Epithelial cell of esophagus (primary cell): ENCODE data around the gene CNTN1.

Experiments
- DNase-seq: peaks from one replicate; pipeline ENCODE4 v3.0.0; 2010; ENCODE audit warnings: low read depth
- H3K4me3 ChIP-seq: 2 replicates; pipeline ENCODE4 v1.5.1; 2011; ENCODE audit warnings: mild to moderate bottlenecking, low read length, control low read depth
- TF ChIP-seq, protein P1 (sequence below): IDR thresholded peaks from 2 replicates; pipeline ENCODE4 v1.5.1; 2011; ENCODE audit warnings: low read depth, mild to moderate bottlenecking, low read length, control low read depth, inconsistent platforms; ENCODE audit not compliant: insufficient read depth; ENCODE audit errors: missing control alignments

The CNTN1 gene

DNA sequence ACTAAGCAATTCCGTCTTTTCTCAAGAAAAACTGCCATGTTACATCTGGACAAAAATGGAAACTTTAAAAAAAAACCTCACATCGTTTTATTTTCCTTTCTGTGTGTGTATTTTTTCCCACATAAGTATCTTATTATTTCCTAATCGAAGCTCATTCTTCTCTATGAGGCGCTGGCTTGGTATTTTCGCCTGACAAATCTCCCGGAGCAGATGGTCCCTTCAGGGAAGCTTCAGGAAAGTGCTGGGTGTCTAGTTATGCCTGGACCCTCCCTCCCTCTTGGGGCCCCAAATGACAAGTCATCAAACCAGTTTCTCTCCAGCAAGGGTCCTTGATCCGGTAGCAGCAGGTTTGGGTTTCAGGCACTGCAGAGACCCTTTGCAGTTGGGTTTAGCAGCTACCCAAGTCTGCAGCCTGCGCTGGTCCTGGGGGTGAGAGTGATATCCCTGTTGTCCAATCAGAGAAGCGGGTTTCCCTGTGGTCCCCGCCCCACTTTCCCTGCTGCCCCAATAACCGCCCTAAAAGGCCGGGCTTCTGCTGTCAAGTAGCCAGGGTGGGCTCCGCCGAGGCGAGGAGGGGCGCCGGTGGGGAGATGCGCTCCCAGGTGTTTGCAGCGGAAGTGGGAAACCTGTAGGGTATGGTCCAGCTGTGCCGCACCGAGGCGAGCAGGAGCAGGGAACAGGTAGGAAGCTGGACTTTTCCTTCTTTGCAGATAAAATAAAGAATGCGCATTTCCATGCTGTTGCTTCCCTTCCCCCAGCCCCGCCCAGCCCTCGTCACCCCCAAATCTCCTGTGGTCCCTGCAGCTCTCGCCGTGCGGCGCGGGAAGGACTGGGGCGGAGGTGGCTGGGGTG, at the start of gene CNTN1:
TSS of gene CNTN1 (plus strand) at position 527 of the 852 bp plus-strand sequence.
- peak within 1 kb of the TSS; percentile 67 for H3K4me3 ChIP-seq
- peak; percentile 84 for DNase-seq
- TF ChIP-seq, protein P1, sequence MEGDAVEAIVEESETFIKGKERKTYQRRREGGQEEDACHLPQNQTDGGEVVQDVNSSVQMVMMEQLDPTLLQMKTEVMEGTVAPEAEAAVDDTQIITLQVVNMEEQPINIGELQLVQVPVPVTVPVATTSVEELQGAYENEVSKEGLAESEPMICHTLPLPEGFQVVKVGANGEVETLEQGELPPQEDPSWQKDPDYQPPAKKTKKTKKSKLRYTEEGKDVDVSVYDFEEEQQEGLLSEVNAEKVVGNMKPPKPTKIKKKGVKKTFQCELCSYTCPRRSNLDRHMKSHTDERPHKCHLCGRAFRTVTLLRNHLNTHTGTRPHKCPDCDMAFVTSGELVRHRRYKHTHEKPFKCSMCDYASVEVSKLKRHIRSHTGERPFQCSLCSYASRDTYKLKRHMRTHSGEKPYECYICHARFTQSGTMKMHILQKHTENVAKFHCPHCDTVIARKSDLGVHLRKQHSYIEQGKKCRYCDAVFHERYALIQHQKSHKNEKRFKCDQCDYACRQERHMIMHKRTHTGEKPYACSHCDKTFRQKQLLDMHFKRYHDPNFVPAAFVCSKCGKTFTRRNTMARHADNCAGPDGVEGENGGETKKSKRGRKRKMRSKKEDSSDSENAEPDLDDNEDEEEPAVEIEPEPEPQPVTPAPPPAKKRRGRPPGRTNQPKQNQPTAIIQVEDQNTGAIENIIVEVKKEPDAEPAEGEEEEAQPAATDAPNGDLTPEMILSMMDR = no peak

GRCh38 chr12:40643506-40643905, 48.7 kb upstream of the CNTN1 start:
- TF ChIP-seq, protein P1 = no peak
- no peak for DNase-seq
- H3K4me3 ChIP-seq = no peak overlapping the region

DNA sequence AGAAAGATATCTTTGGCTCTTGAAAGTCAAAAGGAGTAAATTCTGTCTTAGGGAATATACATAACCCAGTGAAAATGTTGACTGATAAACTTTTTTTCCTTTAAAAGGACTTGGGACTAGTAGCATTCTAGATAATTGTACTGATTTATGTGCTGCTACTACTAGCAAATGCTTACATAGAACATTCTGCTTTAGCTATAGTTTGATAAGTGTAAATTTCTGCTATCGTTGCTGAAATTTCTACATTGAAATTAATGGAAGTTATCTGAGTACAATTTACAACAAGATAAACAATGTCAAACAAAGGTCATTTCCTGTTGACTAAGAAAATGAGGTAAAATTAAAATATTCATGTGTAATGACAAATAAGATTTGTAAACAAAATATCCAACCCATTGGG, 48.3 kb upstream of the CNTN1 start:
- H3K4me3 ChIP-seq = no peak overlapping the region
- TF ChIP-seq, protein P1 = no peak
- no peak for DNase-seq

- H3K4me3 ChIP-seq = no peak overlapping the region
- DNase-seq = no peak
- TF ChIP-seq, protein P1 = no peak
Observed at GRCh38 chr12:40644708-40645107, 47.5 kb upstream of the CNTN1 start.

DNA sequence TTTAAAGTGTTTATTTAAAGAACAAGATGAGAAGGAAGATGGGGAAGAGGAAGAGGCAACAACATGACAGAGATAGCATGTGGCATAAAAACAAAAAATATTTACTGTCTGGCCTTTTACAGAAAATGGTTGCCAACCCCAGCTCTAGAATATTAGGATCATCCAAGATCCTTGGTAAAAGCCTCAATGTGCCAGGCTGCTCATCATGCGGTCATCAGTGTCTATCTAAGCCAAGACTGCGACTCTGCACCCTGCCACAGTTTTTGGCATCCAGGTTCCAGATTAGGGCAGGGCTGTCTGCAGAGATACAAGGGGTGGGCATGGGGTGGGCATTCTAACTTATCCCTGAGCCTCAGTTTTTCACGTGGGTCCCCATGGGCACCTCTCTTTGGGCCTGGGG, 46.9 kb upstream of the CNTN1 start:
- no peak for DNase-seq
- TF ChIP-seq, protein P1 = no peak
- H3K4me3 ChIP-seq = no peak overlapping the region

- no peak overlapping the region for H3K4me3 ChIP-seq
- TF ChIP-seq, protein P1 = no peak
- no peak for DNase-seq
Observed at GRCh38 chr12:40646456-40646855, 45.8 kb upstream of the CNTN1 start.

- TF ChIP-seq, protein P1 = no peak
- DNase-seq = no peak
- H3K4me3 ChIP-seq = no peak overlapping the region
Observed at GRCh38 chr12:40646911-40647310, 45.3 kb upstream of the CNTN1 start.
